Measurements from ENCODE around the gene ELAC2.

DNA sequence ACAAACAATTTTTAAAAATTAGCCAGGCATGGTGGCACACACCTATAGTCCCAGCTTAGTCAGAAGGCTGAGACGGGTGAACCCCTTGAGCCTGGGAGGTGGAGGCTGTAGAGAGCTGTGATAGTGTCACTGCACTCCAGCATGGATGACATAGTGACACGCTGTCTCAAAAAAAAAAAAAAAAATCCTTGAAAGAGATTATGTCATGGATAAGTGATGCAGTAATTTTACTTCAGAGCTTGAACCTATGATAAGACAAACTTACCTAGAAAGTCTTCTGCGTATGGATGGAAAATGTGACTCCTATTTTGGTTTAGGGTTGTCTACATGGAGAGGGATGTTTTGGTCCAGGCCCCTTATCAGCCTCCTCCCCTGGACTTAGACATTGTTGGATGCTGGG is 51.8 kb downstream of the ELAC2 start:
- TF ChIP-seq TAF1 (IDR thresholded peaks at IDR 0.05; ENCODE audit: low read depth) (no peak), POLR2AphosphoS5 (IDR thresholded peaks at IDR 0.05) (no peak), EP300 (conservative IDR thresholded peaks at IDR 0.05; ENCODE audit: poor library complexity, severe bottlenecking) (no peak), RAD21 (conservative IDR thresholded peaks at IDR 0.05) (no peak), SMC3 (conservative IDR thresholded peaks at IDR 0.05; ENCODE audit: poor library complexity) (no peak), MXI1 (conservative IDR thresholded peaks at IDR 0.05; ENCODE audit: poor library complexity, severe bottlenecking) (no peak)
- TF ChIP-seq, protein P1, sequence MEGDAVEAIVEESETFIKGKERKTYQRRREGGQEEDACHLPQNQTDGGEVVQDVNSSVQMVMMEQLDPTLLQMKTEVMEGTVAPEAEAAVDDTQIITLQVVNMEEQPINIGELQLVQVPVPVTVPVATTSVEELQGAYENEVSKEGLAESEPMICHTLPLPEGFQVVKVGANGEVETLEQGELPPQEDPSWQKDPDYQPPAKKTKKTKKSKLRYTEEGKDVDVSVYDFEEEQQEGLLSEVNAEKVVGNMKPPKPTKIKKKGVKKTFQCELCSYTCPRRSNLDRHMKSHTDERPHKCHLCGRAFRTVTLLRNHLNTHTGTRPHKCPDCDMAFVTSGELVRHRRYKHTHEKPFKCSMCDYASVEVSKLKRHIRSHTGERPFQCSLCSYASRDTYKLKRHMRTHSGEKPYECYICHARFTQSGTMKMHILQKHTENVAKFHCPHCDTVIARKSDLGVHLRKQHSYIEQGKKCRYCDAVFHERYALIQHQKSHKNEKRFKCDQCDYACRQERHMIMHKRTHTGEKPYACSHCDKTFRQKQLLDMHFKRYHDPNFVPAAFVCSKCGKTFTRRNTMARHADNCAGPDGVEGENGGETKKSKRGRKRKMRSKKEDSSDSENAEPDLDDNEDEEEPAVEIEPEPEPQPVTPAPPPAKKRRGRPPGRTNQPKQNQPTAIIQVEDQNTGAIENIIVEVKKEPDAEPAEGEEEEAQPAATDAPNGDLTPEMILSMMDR (IDR thresholded peaks at IDR 0.05; ENCODE audit: poor library complexity, severe bottlenecking): no peak
- TF ChIP-seq, protein P2, sequence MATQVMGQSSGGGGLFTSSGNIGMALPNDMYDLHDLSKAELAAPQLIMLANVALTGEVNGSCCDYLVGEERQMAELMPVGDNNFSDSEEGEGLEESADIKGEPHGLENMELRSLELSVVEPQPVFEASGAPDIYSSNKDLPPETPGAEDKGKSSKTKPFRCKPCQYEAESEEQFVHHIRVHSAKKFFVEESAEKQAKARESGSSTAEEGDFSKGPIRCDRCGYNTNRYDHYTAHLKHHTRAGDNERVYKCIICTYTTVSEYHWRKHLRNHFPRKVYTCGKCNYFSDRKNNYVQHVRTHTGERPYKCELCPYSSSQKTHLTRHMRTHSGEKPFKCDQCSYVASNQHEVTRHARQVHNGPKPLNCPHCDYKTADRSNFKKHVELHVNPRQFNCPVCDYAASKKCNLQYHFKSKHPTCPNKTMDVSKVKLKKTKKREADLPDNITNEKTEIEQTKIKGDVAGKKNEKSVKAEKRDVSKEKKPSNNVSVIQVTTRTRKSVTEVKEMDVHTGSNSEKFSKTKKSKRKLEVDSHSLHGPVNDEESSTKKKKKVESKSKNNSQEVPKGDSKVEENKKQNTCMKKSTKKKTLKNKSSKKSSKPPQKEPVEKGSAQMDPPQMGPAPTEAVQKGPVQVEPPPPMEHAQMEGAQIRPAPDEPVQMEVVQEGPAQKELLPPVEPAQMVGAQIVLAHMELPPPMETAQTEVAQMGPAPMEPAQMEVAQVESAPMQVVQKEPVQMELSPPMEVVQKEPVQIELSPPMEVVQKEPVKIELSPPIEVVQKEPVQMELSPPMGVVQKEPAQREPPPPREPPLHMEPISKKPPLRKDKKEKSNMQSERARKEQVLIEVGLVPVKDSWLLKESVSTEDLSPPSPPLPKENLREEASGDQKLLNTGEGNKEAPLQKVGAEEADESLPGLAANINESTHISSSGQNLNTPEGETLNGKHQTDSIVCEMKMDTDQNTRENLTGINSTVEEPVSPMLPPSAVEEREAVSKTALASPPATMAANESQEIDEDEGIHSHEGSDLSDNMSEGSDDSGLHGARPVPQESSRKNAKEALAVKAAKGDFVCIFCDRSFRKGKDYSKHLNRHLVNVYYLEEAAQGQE (IDR thresholded peaks at IDR 0.05; ENCODE audit: borderline replicate concordance): no peak
